Central memory CD8-positive, alpha-beta T cell (primary cell): ENCODE data around the gene PRELP.

Experiments used
- ATAC-seq: fragments of 150-1000 bp; cut with Tn5 transposase; replicated peaks from 2 replicates; pipeline ENCODE4 v1.10.0; 2022; ENCODE audit warnings: mild to moderate bottlenecking, moderate FRiP score, moderate number of reproducible peaks; ENCODE audit not compliant: poor library complexity, severe bottlenecking; ENCODE audit errors: extremely low read depth
- DNase-seq, 2 donors: peaks; one replicate each; pipeline ENCODE4 v3.0.0; 2021; ENCODE audit warnings: low spot score in 2 of 2
- H3K27ac Mint-ChIP-seq: one replicate; pipeline ENCODE4 v1.8.0; 2022; ENCODE audit warnings: low read depth, mild to moderate bottlenecking, moderate library complexity, mixed read lengths
- H3K27me3 Mint-ChIP-seq: one replicate; pipeline ENCODE4 v1.8.0; 2022; ENCODE audit warnings: mixed read lengths
- H3K36me3 Mint-ChIP-seq: one replicate; pipeline ENCODE4 v1.8.0; 2022; ENCODE audit warnings: mild to moderate bottlenecking, moderate library complexity, mixed read lengths; ENCODE audit not compliant: insufficient read depth
- H3K4me1 Mint-ChIP-seq: one replicate; pipeline ENCODE4 v1.8.0; 2022; ENCODE audit warnings: mixed read lengths
- H3K4me3 Mint-ChIP-seq: one replicate; pipeline ENCODE4 v1.8.0; 2022; ENCODE audit warnings: mild to moderate bottlenecking, moderate library complexity, mixed read lengths
- H3K9me3 Mint-ChIP-seq: one replicate; pipeline ENCODE4 v1.8.0; 2022; ENCODE audit warnings: mixed read lengths

Gene PRELP

GRCh38 chr1:203470240-203470639 lies 5.4 kb upstream of the PRELP start:
- ATAC-seq (no peak), DNase-seq (no peak)
- Mint-ChIP-seq H3K27me3 (peaks cover 89% of the 10 kb centered on the region), H3K27ac (no peak overlapping the region), H3K4me3 (no peak overlapping the region), H3K9me3 (no peaks in the 10 kb centered on the region), H3K36me3 (no peaks in the 10 kb centered on the region), H3K4me1 (no peaks in the 10 kb centered on the region)

DNA sequence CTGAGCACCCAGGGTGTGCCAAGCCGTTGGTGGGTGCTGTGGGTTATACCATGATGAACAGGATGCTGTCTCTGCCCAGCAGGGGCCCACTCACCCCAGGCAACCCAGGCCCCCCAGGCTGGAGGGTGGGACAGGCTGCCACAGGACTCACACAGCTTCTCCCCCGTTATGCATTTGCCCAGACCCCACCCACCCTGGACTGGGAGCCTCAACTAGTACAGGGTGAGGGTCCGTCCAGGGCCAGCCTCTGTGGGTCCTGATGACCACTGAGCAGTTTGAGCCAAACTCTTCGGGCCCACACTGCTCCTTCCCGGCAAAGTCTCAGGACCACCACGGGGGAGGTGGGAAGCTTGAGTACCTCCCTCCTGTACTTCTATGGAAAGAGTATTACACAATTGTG lies 3.8 kb upstream of the PRELP start:
- H3K36me3 Mint-ChIP-seq: no peaks in the 10 kb centered on the region
- no peak overlapping the region for H3K27ac Mint-ChIP-seq
- no peak for DNase-seq
- H3K4me1 Mint-ChIP-seq: no peaks in the 10 kb centered on the region
- H3K27me3 Mint-ChIP-seq: peaks cover 89% of the 10 kb centered on the region
- ATAC-seq: no peak
- H3K4me3 Mint-ChIP-seq: no peak overlapping the region
- no peaks in the 10 kb centered on the region for H3K9me3 Mint-ChIP-seq

GRCh38 chr1:203473281-203473680 lies 2.3 kb upstream of the PRELP start:
- H3K4me1 Mint-ChIP-seq: no peaks in the 10 kb centered on the region
- no peaks in the 10 kb centered on the region for H3K36me3 Mint-ChIP-seq
- no peaks in the 10 kb centered on the region for H3K9me3 Mint-ChIP-seq
- H3K27me3 Mint-ChIP-seq: peaks cover 74% of the 10 kb centered on the region
- H3K27ac Mint-ChIP-seq: no peak overlapping the region
- DNase-seq: no peak
- no peak overlapping the region for H3K4me3 Mint-ChIP-seq
- ATAC-seq: no peak

GRCh38 chr1:203473781-203474305 lies 1.8 kb upstream of the PRELP start:
- no peaks in the 10 kb centered on the region for H3K4me1 Mint-ChIP-seq
- no peaks in the 10 kb centered on the region for H3K9me3 Mint-ChIP-seq
- no peak overlapping the region for H3K27ac Mint-ChIP-seq
- DNase-seq: no peak
- ATAC-seq: no peak
- peaks cover 69% of the 10 kb centered on the region for H3K27me3 Mint-ChIP-seq
- H3K4me3 Mint-ChIP-seq: no peak overlapping the region
- no peaks in the 10 kb centered on the region for H3K36me3 Mint-ChIP-seq

DNA sequence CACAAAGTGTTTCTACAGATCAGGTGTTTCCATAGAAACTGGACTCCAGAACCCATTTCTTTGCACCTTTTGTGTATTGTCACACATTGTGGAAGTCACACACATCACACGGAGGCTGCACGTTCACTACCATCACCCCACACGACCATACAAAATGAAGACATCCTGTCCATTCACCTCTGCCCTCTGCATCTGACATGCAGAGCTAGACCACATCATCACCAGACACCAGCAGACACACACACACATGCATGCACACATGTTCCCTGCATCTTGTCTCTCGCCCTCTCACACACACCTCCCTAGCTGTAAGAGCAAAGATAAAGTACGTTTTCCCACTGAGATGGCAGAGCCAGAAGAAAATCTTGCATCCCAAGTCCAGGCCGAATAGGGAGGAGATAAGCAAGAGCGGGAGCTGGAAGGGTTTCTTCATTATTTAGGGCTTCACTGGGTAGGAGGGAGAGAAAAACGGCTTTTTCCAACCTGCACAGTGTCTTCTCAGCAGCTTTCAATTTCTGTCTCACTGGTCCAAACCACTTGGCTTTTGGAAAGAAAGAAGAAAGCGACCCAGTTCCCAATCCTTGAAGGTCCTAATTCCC lies 709 bp downstream of the PRELP start:
- no peak overlapping the region for H3K4me3 Mint-ChIP-seq
- H3K36me3 Mint-ChIP-seq: no peaks in the 10 kb centered on the region
- DNase-seq (no peak), ATAC-seq (no peak)
- no peak overlapping the region for H3K27ac Mint-ChIP-seq
- no peaks in the 10 kb centered on the region for H3K9me3 Mint-ChIP-seq
- H3K27me3 Mint-ChIP-seq: peaks cover 49% of the 10 kb centered on the region
- H3K4me1 Mint-ChIP-seq: peaks cover 2% of the 10 kb centered on the region

GRCh38 chr1:203477748-203478147 lies 2.1 kb downstream of the PRELP start:
- DNase-seq: no peak
- Mint-ChIP-seq H3K27ac (no peak overlapping the region), H3K36me3 (no peaks in the 10 kb centered on the region), H3K9me3 (no peaks in the 10 kb centered on the region), H3K27me3 (peaks cover 40% of the 10 kb centered on the region), H3K4me1 (peaks cover 5% of the 10 kb centered on the region), H3K4me3 (no peak overlapping the region)
- no peak for ATAC-seq

DNA sequence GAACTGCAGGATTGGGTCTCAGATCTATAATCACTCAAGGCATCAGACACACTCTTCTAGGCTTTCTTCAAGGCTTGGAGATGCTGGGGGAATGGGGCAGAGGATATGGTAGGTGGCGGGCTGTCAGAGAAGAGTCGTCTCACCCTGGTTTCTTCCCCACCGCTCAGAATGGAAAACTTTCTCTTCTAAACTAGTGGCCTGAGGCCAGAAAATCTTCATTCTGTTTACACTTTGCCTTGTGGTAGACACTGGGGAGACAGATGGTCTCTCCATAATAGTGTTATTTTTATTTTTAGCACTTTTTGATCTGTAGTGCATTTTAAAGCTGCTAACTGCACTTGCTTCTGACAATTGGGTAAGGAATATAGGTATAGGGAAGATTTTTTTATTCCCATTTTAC lies 2.6 kb downstream of the PRELP start:
- H3K27ac Mint-ChIP-seq: no peak overlapping the region
- no peak overlapping the region for H3K4me3 Mint-ChIP-seq
- ATAC-seq (no peak), DNase-seq (no peak)
- H3K27me3 Mint-ChIP-seq: peaks cover 35% of the 10 kb centered on the region
- H3K9me3 Mint-ChIP-seq: no peaks in the 10 kb centered on the region
- peaks cover 5% of the 10 kb centered on the region for H3K4me1 Mint-ChIP-seq
- H3K36me3 Mint-ChIP-seq: no peaks in the 10 kb centered on the region

- no peak overlapping the region for H3K27ac Mint-ChIP-seq
- no peak for DNase-seq
These were observed 3.4 kb downstream of the PRELP start for GRCh38 chr1:203478986-203479385.

GRCh38 chr1:203479646-203480045 lies 4.0 kb downstream of the PRELP start:
- DNase-seq: no peak
- no peak overlapping the region for H3K27ac Mint-ChIP-seq
- H3K4me1 Mint-ChIP-seq: peaks cover 5% of the 10 kb centered on the region
- no peaks in the 10 kb centered on the region for H3K36me3 Mint-ChIP-seq
- H3K27me3 Mint-ChIP-seq: peaks cover 21% of the 10 kb centered on the region
- no peak overlapping the region for H3K4me3 Mint-ChIP-seq
- H3K9me3 Mint-ChIP-seq: no peaks in the 10 kb centered on the region
- ATAC-seq: no peak

More at GRCh38 chr1:203478986-203479385, 3.4 kb downstream of the PRELP start:
- no peaks in the 10 kb centered on the region for H3K9me3 Mint-ChIP-seq
- H3K4me3 Mint-ChIP-seq: no peak overlapping the region
- H3K36me3 Mint-ChIP-seq: no peaks in the 10 kb centered on the region
- peaks cover 5% of the 10 kb centered on the region for H3K4me1 Mint-ChIP-seq
- ATAC-seq: no peak
- H3K27me3 Mint-ChIP-seq: peaks cover 28% of the 10 kb centered on the region

DNA sequence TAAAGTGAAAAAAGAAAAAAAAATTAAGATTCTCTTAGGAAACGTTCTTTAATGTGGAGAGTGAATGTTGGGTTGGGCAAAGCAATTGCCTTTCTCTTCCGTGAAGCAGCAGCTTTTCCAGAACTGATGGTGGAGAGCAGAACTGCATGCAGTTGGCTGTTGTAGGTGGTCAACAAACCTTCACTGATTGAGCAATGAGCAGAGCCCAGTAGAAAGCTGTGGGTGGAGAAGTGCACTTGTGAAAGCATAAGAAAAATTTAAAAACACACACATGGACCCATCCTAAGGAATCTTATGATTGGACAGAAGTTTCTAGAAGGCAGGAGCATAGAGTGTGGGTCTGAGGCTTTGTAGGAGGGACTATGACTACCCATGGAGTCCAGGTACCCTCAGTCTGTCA lies 4.5 kb downstream of the PRELP start:
- peaks cover 17% of the 10 kb centered on the region for H3K27me3 Mint-ChIP-seq
- no peak overlapping the region for H3K4me3 Mint-ChIP-seq
- H3K9me3 Mint-ChIP-seq: no peaks in the 10 kb centered on the region
- DNase-seq (no peak), ATAC-seq (no peak)
- H3K4me1 Mint-ChIP-seq: peaks cover 5% of the 10 kb centered on the region
- H3K36me3 Mint-ChIP-seq: no peaks in the 10 kb centered on the region
- no peak overlapping the region for H3K27ac Mint-ChIP-seq

- DNase-seq: no peak
- H3K36me3 Mint-ChIP-seq: no peaks in the 10 kb centered on the region
These were observed 5.0 kb downstream of the PRELP start for GRCh38 chr1:203480525-203481084.

DNA sequence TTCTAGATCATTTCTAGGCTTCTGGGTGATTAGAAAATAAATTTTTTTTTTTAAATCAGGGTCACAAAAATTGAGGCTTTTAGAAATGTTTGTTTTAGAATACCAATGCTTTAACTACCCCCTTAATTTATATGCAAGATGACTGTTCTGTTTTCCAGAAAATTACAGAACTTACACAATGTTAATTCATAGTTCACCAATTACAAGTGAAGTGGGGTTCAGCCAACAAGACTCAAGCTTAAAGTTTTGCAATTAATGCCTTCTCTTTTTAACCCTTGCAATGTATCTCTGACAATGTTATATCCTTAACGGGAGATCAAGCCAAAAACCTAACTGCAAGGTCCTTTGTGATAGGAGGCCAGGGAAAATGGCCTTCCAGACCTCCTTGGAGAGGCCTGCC lies 5.6 kb downstream of the PRELP start:
- Mint-ChIP-seq H3K27me3 (peaks cover 6% of the 10 kb centered on the region), H3K36me3 (no peaks in the 10 kb centered on the region), H3K4me1 (peaks cover 5% of the 10 kb centered on the region), H3K4me3 (no peak overlapping the region), H3K27ac (no peak overlapping the region), H3K9me3 (no peaks in the 10 kb centered on the region)
- ATAC-seq (no peak), DNase-seq (no peak)

More at GRCh38 chr1:203480525-203481084, 5.0 kb downstream of the PRELP start:
- Mint-ChIP-seq H3K27ac (no peak overlapping the region), H3K9me3 (no peaks in the 10 kb centered on the region), H3K27me3 (peaks cover 12% of the 10 kb centered on the region), H3K4me3 (no peak overlapping the region), H3K4me1 (peaks cover 5% of the 10 kb centered on the region)
- peak; percentile 65 for ATAC-seq

GRCh38 chr1:203486618-203487370 lies 11.2 kb downstream of the PRELP start:
- ATAC-seq (no peak), DNase-seq (no peak)
- H3K4me1 Mint-ChIP-seq: no peaks in the 10 kb centered on the region
- peak overlapping the region; percentile 79 for H3K4me3 Mint-ChIP-seq
- H3K27me3 Mint-ChIP-seq: peaks cover 13% of the 10 kb centered on the region
- H3K9me3 Mint-ChIP-seq: no peaks in the 10 kb centered on the region
- peaks cover 3% of the 10 kb centered on the region for H3K36me3 Mint-ChIP-seq
- H3K27ac Mint-ChIP-seq: no peak overlapping the region
